GM12874 (cell line): Measurements from ENCODE around the gene AASDH.

Experiments
- TF ChIP-seq, protein P1 (sequence below): IDR thresholded peaks from 2 replicates; pipeline ENCODE4 v1.5.1; 2011; ENCODE audit warnings: low read depth, mild to moderate bottlenecking, control low read depth, low read length, moderate library complexity; ENCODE audit not compliant: insufficient read depth

AASDH gene

DNA sequence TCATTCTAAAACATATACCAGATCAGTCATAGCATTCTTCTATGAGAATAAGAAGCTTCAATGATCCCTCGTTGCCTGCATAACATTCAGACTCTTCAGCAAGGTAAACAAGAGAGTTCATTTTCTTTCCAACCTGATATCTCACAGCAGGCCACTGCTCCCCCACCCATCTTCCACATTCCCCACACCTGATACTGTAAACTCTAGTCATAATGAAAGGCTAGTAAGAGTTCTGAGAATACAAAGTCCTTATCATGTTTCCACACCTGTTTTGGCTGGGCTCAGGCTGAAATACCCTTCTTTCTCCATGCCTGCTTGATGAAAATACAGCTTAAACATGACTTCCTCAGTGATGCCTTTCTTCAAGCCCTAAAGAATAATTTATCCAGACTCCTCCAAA lies 2.3 kb upstream of the AASDH start:
- TF ChIP-seq, protein P1, sequence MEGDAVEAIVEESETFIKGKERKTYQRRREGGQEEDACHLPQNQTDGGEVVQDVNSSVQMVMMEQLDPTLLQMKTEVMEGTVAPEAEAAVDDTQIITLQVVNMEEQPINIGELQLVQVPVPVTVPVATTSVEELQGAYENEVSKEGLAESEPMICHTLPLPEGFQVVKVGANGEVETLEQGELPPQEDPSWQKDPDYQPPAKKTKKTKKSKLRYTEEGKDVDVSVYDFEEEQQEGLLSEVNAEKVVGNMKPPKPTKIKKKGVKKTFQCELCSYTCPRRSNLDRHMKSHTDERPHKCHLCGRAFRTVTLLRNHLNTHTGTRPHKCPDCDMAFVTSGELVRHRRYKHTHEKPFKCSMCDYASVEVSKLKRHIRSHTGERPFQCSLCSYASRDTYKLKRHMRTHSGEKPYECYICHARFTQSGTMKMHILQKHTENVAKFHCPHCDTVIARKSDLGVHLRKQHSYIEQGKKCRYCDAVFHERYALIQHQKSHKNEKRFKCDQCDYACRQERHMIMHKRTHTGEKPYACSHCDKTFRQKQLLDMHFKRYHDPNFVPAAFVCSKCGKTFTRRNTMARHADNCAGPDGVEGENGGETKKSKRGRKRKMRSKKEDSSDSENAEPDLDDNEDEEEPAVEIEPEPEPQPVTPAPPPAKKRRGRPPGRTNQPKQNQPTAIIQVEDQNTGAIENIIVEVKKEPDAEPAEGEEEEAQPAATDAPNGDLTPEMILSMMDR: no peak

DNA sequence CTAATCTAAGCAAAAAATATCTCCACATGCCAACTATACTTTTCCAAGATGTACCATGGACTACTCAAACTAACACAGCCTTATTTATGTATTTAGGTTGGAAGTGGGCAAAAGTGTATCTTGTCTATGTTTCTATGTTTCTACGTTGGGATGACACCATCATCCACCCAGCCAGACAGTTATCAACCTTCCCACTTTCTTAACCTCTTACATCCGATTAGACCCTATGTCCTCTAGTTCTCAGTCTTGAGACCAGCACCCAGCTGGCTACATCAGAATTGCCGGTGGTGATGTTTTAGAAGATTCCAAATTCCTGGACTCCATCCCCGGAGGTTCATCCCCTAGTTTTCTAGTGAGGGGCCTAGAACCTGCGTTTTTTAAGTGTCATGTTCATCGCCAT lies 1.0 kb upstream of the AASDH start:
- TF ChIP-seq, protein P1: no peak

DNA sequence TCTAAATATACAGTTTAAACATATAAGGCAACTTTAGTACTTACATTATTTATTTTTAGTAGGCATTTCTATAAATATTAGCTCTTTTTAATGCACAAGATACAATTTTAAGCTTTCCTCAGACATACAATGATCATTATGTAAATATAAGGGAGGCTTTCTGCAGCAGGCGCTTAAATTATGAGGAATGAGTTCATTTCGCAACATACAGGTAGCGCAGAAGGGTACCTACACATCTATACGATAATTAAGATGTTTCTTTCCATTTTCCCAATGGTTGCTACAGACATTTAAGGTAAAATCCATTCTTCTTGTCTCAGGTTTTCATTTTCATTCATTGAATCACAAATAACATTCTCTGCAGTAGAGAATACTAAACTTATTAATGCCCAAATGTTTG lies 1.2 kb downstream of the AASDH start:
- TF ChIP-seq, protein P1: no peak

DNA sequence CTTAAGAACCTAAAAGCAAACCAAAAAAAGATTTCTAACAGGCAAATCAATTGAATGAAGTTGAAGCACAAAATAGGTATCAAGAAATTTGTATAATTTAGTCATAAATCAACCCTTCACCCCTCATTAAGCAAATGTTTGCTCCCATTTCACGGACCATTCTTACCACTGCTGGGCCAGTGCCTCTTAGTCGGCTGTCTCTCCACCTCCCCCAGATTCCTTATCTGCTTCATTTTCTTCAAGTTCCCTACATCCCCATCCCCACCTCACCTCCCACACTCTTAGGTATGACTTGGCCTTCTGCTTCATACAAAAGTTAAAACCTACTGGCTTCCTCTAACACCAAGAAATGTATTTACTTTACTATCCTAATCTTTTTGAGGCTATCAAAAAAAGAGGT lies 11.8 kb downstream of the AASDH start:
- TF ChIP-seq, protein P1: no peak

DNA sequence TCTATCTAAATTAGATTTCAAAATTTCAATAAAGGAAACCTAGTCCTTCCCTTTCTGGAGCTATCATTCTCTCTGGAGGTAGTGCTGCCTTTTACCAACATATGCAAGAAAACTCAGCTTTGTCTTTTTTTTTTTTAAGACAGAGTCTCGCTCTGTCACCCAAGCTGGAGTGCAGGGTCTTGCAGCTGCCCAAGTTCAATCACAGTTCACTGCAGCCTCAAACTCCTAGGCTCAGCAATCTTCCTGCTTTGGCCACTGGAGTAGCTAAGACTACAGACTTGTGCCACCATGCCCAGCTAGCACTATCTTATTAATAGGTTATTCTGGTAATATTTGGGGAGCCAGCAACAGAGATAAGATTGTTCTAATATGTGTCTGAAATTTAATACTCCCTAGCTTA lies 12.3 kb downstream of the AASDH start:
- TF ChIP-seq, protein P1: no peak

DNA sequence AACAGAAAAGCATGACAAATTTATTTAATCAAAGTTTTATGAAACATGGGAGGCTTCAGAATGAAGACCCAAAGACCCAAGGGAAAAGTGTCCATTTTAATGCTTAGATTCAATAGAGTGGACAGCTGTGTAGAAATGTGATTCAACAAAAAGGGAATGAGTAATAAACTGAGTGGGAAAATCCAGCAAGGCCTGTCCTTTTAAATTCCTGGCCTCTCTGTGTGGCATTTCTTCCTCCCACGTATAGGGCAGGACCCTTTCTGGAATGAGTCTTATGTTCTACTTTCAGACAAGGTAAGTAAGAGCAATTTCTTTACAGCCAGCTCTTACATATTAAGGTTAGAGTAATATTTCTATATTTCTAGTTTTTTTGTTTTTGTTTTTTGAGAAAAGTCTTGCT lies 14.5 kb downstream of the AASDH start:
- TF ChIP-seq, protein P1: no peak

DNA sequence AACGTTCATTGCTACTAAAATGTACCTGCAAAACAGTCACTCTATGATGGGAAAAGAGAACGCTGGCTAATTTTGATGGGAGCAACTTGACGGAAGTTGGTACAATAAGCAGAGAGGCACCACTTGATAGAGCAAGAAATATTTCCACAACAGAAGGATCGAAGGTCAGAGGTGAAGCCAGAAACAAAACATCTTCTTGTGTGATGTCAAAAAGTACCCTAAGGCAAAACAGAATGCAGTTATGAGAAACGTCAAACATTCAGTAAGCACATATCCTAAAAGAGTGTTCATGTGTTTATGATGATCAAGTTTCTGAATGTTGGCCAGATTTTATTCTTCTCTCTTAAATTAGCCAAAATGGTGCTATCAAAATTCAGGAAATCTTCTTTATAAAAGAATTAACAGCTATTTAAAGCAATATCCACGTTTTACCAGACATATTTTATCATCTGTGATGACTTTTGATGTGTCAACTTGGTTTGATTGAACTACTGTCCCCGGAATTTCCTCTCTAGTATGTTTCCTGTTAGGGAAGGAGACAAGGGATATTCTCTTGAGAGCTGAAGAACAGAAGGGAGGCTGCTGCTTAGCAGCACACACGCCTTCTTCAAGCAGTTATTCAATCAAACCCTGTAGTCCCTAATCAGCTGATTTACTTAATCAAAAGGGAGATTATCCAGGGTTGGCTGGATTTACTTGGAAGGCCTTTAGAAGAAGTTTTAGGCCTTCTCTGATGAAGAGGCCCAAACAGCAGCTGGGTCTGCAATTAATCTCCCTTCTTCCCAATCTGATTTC lies 15.7 kb downstream of the AASDH start:
- TF ChIP-seq, protein P1: no peak
